DMS 273 treated with DMSO at 0.1 percent for 48 hours (cell line): ENCODE measurements around the gene CABYR.

Experiments
- DNase-seq: peaks from one replicate; lab custom pipeline; 2025; lab: John Stamatoyannopoulos, UW

The CABYR gene

DNA sequence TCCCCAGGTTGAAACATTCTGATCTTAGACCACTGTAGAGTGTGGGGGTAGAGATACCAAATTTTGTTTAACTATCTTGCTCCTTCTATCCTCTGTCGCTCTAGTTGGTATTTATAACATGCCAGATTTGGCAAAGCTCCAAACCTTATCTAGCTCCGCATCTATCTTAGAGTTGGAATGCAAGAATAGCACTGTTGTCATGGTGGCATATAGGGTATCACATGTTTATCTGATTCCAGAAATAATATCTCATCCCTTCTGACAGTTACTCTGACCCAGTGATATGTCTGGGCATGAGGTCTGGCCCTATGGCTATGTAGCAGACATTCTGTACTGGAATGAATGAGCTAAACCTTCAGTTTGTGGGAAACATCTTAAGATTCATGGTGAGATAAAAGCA, 51.7 kb downstream of the CABYR start:
- DNase-seq, result no peak

DNA sequence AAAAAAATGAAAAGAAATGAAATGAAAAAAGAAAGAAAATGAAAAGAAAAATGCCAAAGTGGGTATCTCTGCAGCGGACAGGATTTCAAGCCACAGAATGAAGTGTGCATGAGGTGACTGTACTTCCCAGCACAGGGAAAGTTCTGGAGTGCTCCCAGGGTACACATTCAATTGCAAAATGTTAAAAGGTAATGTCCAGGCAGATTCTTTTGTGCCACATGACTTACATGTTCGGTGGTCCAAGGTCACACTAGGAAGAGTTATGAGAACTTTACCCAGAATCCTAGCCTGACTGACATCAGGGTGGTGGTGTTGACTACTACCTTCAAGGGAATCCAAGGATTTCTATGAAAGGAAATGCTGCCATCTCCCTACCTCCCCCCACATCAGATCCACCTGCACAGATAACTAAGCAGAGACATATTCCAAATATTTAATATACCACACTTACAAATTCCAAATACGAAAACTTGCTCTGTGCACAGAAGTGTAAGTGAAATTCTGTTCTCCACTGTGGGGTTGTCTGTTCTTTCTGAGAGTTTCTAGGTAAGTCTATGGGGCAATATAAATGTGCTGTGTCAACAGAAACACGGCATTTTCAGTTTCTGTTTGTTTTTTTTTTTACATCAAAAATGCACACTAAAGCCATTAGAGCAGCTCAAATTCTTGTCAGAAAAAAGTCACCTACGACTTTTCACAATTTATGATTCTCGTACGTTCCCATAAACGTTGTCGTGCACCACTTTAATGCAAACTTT, 56.6 kb downstream of the CABYR start:
- no peak for DNase-seq

DNA sequence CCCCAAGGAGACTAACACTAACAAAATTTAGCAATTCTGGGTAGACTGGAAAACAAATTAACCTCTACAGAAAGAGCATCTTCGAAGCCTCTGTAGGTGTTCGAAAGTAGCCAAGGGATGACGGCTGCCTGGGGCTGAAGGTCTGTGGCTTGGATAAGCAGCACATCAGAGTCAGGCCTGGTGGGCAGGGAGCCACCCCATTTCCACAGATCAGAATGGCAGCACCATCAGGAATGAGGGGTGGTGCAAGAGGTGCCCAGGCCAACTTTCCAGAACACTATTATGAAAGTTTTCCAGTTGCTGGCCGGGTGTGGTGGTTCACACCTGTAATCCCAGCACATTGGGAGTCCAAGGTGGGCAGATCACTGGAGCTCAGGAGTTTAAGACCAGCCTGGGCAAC, 57.9 kb downstream of the CABYR start:
- DNase-seq, result no peak

DNA sequence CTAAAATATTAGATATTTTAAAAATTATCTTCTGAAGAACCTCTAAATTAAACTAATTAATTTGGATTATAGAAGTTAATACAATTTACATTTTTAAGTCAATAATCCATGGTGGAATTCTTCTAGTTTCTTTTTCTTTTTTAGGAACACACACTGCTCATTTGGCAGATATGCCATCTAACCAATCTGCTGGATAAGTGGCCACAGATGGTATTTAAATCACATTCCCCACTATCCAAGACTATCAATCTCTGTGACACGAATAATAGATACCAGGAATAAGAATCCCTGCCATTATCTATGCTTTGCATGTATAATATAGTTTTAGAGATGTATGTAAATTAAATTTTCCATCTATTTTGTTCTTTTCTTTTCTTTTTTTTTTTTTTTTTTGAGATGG, 58.5 kb downstream of the CABYR start:
- DNase-seq, result no peak

DNA sequence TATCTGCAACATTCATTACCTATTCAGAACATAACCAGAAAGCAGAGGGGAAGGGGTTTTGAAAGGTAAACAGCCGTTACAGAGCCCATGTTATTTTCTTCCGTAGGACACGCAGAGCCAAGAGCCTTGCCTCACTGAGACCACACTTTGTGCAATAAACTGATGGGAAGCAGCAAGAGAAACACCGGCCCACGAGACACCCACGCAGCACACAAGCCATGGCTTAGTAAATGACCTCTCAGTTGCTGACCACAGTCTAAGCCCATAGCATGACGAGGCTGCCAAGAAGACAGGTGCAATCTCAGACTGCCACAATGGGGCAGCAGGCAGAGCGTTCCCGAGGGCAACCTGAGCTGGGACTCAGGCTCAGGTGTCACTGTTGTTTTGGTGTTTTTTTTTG, 59.6 kb downstream of the CABYR start:
- DNase-seq, result no peak

DNA sequence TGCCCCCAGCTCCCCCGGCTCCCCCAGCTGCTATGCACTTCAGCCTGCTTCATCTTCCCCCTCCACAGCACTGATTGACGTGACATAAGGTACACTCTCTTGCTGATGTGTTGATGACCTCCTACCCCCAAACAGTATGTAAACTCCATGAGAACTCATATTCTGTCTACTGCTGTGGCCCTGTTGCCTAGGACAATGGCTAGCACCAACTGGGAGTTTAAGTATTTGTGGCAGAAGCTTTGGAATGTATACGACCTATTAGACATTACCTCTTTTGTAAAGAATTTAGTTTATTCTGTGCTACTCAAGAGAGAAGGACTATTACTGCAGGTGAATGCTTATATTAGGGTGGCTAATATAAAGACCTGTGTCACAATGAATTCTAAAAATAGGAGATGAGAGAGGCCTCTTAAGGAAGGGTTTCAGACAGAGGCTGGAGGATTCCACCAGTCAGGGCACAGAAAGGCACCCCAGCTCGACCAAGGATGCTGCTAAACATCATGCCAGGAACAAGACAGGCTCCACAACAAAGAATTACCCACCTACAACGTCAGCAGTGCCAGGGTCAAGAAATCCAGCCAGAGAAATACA, 60.6 kb downstream of the CABYR start:
- no peak for DNase-seq

DNA sequence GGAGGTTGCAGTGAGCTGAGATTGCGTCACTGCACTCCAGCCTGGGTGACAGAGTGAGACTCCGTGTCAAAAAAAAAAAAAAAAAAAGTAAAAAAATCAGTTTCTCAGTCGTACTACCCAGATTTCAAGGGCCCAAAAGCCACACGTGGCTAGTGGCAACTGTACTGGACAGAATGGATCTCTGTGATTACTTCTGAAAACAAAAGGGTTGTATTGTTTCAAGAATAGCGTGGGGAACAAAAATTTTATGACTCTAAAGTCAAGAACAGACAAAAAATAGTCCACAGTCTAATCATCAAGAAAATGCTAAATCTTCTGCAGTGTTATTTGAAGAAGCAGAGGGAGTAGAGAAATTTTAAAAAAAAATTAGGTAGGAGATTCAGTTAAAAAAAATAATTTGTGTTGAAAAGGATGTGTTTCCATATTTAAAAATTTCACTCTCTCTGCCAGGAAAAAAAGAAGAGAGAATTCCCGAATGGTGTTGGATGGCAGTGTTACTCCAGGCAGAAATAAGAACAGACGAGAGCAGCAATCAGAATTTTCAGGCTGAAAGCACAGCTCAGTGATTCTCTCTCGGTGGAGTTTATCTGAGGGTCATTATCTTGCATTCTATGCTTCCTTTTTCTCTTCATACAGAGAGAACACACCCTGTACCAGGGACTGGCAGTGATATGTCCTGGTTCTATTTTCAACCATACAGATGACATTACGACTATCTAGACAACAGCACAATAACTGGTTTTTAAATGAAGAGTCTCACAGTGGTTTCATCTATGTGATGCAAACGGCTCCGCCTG, 61.8 kb downstream of the CABYR start:
- DNase-seq, result no peak

DNA sequence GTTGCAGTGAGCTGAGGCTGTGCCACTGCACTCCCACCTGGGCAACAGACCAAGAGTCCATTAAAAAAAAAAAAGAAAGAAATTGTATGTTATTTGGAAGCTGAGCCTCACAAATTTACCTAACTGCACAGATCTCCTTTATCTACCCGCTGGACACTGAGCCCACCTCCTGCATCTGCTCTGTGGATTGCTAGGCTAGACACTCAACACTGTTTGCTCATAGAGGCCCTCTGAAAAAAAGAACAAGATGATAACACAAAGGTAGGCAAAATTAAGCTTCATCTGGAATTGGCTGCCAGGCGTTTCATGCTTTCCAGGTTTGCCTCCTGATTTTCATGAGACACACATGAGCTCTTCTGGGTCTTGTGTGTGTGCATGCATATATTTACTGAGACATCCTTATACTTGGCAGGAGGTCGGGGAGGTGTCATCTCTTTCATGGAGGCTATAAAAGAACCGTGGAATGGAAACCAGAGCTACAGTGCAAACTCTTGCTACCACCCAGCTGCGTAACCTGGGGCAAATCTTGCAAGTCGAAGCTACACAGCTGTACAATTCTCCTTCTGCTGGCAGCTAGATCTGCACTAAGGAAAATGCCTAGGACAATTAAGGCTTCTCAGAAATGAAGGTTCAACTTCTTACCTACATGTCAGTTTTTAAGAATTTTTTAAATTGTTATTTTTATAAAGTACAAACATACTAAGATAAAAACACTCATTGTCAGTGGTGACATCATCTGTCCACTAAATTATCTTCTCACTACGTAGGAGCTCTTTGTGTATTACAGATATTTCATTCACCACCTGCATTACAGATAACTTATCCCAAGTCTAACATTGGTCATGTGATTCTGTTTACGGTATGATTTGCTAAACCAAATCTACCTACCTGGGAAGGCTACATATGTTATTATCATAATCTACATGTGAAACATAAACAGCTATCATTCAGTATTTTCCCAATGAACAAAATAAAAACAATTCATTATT, 63.1 kb downstream of the CABYR start:
- DNase-seq, result no peak

DNA sequence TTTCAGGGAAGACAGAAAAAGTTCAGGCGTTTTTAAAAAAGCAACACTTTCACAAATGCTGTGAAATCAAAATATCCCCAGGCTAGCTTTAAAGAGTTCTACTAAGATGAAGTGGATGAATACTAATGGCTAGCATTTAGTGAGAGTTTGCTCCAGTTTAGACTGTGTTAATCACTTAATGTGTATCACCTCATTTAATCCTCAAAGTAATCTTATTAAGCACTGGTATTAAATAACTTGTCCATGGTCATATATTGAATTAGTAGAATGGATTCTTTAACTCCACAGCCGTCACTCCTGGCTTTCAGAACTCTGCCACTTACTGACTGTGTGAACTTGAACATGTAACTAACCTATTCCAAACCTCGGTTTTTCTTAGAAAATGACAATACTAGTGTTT, 66.0 kb downstream of the CABYR start:
- DNase-seq, result no peak

DNA sequence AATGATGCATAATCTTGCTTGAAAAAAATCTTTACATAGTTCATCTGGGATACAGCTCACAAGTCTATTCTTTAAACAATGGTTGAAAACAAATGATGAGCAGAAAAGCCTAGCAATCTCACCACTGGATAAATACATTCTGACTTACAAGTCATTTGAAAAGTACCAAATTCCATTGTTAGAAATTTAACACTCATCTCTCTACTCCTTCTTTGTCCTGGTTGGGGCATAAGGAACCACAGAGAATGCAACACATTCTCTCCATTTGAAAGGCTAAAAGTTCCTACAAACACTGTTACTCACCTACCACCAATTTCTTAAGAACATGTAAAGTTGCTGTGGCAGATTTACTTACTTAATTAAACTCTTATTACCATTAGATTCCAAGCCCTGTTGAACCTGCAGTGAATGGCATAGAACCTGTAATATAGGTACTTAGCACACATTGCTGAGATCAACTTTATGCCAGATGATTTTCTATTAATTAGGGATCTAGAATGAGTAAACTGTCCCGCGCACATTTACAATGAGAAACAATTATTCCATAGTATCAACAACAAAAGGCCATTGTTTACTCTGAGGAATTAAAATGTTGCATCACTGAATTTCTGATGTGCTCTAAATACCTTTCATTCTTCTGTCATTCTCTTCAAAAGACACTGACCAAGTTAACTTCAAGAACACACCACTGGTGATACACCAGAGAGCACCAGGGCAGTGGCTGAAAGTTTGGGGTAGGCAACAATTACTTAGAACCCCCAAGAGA, 69.6 kb downstream of the CABYR start:
- no peak for DNase-seq

DNA sequence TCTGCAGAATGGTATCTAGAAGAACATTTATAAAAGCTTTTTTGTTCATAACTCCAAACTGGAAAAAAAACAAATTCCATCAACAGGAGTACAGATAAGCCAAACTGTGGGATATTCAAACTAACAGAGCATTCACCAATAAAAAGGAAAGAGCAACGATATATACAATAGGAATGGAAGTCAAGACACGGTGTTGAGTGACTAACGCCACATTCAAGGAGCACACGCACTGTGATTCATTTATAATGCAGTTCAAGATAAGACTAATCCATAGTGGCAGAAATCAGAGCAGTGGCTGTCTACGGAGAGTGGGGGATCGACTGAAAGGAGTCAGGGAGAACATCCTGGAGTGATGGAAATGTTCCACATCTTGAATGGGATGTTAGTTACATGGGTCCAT, 70.7 kb downstream of the CABYR start:
- DNase-seq, result no peak
